NCI-H2196 (cell line): ENCODE results near the gene ZNF541.

Source experiments
- DNase-seq: peaks from one replicate; lab custom pipeline; 2025; ENCODE audit not compliant: unreplicated experiment; lab: John Stamatoyannopoulos, UW

The ZNF541 gene

DNA sequence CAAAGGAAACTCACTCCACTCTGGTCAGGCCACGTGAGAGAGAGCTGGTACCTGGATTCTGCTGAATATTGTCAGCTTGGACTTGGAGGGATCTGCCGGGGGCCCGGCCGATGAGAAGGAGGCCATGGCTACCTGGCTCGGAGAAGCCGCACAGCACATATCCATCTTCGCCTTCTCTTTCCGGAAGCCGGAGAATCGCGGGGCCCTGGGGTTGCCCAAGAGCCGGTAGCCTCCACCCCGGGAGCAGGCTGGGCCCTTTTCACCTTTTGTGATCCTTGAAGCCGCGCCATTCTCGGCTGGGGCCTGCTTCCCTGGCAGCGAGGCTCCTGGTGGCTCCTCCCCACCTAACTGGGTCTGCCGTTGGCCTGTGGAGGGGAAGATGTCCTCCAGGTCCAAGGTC is 28.9 kb downstream of the ZNF541 start:
- no peak for DNase-seq

- no peak for DNase-seq
Measured at GRCh38 chr19:47542030-47542475, 30.9 kb downstream of the ZNF541 start.

DNA sequence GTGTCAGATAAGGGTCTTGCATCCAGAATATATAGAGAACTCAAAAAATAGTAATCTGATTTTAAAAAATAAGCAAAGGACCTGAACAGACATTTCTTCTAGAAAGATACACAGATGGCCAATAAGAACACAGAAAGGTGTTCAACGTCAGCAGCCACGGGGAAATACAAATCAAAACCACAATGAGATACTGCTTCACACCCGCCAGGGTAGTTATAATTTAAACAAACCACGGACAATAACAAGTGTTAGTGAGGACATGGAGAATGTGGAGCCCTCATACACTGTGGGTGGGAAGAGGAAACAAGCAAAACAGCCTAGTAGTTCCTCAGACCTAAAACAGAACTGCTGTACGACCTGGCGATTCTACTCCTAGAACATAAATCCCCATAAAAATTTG is 31.4 kb downstream of the ZNF541 start:
- DNase-seq = no peak

- no peak for DNase-seq
Measured at GRCh38 chr19:47540748-47541147, 32.2 kb downstream of the ZNF541 start.

DNA sequence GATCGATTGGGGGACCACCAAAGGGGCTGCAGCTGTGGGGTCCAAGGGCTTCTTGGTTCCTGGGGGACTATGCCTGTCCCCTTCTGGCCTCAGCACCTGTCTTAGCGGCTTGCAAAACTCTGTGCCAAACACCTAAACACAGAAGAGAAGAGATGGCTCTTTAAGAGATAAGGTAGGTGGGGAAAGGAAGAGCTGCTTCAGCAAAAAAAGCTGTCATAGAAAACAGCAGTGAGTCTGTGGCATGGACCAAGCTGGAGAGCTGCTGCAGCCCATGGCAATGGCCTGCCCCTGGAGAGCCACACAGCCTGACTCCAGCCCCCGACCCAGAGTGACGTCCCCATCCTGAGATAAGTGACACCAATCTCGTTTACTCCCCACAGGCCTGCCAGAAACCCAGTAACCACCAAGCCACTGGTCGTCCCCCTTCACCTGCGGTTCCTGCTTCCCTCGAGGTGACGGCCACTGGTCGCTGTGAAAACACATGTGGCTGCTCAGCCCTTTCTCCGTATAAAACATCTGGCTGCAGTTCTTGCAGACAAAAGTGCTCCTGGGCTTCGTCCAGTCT is 33.1 kb downstream of the ZNF541 start:
- DNase-seq = no peak

DNA sequence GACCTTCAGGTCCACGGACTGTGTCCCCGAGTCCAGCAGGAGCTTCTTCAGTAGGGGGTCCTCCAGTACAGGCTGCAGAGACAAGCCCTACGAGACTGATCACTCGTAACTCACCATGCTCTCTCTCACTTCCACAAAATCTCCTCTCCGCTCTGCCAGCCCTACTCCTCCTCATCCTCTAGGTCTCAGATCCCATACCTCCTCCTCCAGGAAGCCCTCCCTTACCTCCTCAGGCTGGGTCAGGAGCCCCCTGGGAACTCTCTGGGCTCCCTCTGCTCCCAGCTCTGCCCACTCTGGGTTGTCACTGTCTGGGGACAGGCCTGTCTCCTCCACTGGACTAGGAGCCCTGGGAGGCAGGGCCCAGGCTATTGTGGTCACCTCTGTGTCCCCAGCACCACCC is 34.1 kb downstream of the ZNF541 start:
- no peak for DNase-seq

- DNase-seq = no peak
Measured at GRCh38 chr19:47537493-47537892, 35.5 kb downstream of the ZNF541 start.

- DNase-seq = no peak
Measured at GRCh38 chr19:47534628-47535027, 38.3 kb downstream of the ZNF541 start.

DNA sequence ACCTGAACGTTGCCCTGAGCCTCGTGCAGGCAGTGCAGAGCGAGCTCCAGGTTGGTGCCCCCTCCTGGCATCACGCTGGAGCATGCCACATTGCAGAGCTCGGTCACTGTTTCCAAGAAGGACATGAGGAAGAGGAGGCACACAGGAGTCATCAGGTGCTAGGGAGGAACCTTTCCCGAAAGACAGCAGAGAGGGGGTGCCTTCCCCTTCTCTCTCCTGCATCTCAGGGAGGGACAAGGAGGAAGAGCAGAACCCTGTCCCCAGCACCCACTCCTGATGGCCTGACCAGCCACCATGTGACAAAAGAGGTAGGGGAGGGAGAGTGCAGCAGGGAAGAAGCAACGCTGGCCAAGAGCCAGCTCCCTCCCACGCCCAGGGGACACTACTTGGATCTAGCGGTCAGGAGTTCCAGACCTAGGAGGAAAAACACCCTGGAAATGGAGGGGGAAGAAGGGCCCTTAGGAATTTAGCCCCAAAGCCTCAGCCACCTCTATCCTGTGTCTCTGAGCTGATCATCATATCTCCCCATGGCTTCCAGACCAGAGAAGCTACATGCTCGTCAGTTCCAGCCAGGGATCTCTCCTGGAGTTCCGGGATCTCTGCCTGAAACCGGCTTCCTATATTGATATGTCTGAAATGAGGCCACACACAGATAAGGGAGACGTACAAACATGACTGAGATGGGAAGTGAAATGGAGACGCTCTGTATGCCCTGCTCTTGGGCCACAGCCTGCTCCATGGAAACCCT is 41.1 kb downstream of the ZNF541 start:
- no peak for DNase-seq

- DNase-seq = no peak
Measured at GRCh38 chr19:47529018-47529742, 43.8 kb downstream of the ZNF541 start.

- DNase-seq = no peak
Measured at GRCh38 chr19:47526798-47527197, 46.1 kb downstream of the ZNF541 start.

DNA sequence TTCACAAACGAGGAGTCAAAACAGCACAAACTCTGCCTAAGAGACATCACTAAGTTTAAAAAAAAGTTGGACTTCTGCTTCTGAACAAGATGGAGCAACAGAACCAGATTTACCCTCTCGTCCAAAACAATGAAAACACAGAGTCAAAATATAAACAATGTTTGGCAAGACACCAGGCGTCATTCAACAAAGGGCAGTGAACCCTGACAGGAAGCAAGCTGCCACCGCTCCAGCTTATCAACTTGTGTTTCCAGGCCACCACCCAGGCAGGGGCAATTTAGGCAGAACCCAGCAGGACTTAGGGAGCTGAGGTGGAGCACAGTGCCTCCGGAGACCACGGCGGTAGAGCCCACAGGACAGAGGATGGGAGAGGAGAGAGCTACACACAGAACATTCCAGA is 49.5 kb downstream of the ZNF541 start:
- peak; percentile 41 for DNase-seq
